ENCODE measurements around the gene DGAT2.

Gene DGAT2

GRCh38 chr11:75831915-75832502, 63.4 kb downstream of the DGAT2 start:
- no peak for DNase-seq

GRCh38 chr11:75834728-75835127, 66.2 kb downstream of the DGAT2 start:
- DNase-seq = no peak

- DNase-seq = no peak
Measured at GRCh38 chr11:75836417-75836816, 67.8 kb downstream of the DGAT2 start.

GRCh38 chr11:75839851-75840250, 71.3 kb downstream of the DGAT2 start:
- no peak for DNase-seq

- DNase-seq = no peak
Measured at GRCh38 chr11:75840522-75840921, 71.9 kb downstream of the DGAT2 start.

GRCh38 chr11:75841739-75842138, 73.2 kb downstream of the DGAT2 start:
- DNase-seq = no peak

GRCh38 chr11:75845324-75845723, 76.7 kb downstream of the DGAT2 start:
- no peak for DNase-seq

- no peak for DNase-seq
Measured at GRCh38 chr11:75849894-75850293, 81.3 kb downstream of the DGAT2 start.

- no peak for DNase-seq
Measured at GRCh38 chr11:75850787-75851186, 82.2 kb downstream of the DGAT2 start.

All from fibroblast of skin of abdomen (primary cell).